HEK293T (cell line): ENCODE results near the gene EFEMP1.

Experiments
- FOXM1 ChIP-seq: fragments of 450-650 bp; IDR thresholded peaks from 2 replicates; pipeline ENCODE4 v1.6.1; 2017; ENCODE audit warnings: mild to moderate bottlenecking, borderline replicate concordance
- LEF1 ChIP-seq: fragments of 450-650 bp; IDR thresholded peaks from 2 replicates; pipeline ENCODE4 v1.6.1; 2017; ENCODE audit warnings: mild to moderate bottlenecking, borderline replicate concordance
- SP1 ChIP-seq: fragments of 450-650 bp; IDR thresholded peaks from 2 replicates; pipeline ENCODE4 v1.6.1; 2017

GRCh38 chr2:55885944-55886281, 37.7 kb downstream of the EFEMP1 start:
- TF ChIP-seq LEF1 (no peak), SP1 (no peak), FOXM1 (no peak)
